ENCODE results near the gene C10orf90.

DNA sequence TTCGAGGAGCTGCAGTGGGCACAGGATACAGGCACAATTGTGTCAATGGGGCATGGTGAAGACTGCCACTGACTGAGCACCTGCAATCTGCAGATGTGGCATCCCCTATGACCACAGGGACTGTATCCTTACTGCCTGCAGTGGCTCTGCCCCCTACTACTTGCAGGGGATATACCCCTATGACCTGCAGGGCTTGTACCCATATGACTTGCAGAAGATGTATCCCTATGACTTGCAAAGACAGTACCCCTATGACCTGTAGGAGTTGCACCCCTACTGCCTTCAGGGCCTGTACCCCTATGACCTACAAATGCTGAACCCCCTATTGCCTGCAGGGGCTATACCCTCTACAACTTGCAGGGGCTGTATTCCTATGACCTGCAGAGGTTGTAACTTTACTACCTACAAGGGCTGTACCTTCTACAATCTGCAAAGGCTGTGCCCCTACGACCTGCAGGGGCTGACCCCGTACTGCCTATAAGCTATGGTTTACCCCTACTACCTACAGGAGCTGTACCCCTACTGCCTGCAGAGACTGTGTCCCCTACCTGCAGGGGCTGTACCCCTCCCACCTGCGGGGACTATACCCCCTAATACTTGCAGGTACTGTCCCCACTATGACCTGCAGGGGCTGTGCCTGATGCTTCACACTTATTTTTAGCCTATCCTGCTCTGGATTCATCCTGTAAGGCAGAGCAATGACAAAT lies 216.3 kb downstream of the C10orf90 start:
- no peak for TF ChIP-seq TAF1 (conservative IDR thresholded peaks at IDR 0.05)
- TF ChIP-seq, protein P1, sequence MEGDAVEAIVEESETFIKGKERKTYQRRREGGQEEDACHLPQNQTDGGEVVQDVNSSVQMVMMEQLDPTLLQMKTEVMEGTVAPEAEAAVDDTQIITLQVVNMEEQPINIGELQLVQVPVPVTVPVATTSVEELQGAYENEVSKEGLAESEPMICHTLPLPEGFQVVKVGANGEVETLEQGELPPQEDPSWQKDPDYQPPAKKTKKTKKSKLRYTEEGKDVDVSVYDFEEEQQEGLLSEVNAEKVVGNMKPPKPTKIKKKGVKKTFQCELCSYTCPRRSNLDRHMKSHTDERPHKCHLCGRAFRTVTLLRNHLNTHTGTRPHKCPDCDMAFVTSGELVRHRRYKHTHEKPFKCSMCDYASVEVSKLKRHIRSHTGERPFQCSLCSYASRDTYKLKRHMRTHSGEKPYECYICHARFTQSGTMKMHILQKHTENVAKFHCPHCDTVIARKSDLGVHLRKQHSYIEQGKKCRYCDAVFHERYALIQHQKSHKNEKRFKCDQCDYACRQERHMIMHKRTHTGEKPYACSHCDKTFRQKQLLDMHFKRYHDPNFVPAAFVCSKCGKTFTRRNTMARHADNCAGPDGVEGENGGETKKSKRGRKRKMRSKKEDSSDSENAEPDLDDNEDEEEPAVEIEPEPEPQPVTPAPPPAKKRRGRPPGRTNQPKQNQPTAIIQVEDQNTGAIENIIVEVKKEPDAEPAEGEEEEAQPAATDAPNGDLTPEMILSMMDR (IDR thresholded peaks at IDR 0.05; ENCODE audit: low read depth, low read length, missing input control), result no peak
- TF ChIP-seq, protein P2, sequence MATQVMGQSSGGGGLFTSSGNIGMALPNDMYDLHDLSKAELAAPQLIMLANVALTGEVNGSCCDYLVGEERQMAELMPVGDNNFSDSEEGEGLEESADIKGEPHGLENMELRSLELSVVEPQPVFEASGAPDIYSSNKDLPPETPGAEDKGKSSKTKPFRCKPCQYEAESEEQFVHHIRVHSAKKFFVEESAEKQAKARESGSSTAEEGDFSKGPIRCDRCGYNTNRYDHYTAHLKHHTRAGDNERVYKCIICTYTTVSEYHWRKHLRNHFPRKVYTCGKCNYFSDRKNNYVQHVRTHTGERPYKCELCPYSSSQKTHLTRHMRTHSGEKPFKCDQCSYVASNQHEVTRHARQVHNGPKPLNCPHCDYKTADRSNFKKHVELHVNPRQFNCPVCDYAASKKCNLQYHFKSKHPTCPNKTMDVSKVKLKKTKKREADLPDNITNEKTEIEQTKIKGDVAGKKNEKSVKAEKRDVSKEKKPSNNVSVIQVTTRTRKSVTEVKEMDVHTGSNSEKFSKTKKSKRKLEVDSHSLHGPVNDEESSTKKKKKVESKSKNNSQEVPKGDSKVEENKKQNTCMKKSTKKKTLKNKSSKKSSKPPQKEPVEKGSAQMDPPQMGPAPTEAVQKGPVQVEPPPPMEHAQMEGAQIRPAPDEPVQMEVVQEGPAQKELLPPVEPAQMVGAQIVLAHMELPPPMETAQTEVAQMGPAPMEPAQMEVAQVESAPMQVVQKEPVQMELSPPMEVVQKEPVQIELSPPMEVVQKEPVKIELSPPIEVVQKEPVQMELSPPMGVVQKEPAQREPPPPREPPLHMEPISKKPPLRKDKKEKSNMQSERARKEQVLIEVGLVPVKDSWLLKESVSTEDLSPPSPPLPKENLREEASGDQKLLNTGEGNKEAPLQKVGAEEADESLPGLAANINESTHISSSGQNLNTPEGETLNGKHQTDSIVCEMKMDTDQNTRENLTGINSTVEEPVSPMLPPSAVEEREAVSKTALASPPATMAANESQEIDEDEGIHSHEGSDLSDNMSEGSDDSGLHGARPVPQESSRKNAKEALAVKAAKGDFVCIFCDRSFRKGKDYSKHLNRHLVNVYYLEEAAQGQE (IDR thresholded peaks at IDR 0.05), result no peak

Data from liver (tissue), 3 donors.